Smooth muscle cell (in vitro differentiated cells): Measurements from ENCODE around the gene DPAGT1. TPM values are rescaled to one million over a fixed set of nuclear protein-coding genes. Genes with fewer than 3 reads are reported as not detected.

Source experiments
- DNase-seq: peaks from one replicate; lab custom pipeline; 2025; ENCODE audit not compliant: unreplicated experiment; lab: John Stamatoyannopoulos, UW
- H2AFZ ChIP-seq: fragments of 200-600 bp; sonication (generic); 2 replicates; pipeline ENCODE4 v1.6.0; 2016; ENCODE audit warnings: antibody characterized with exemption, low read depth, mild to moderate bottlenecking
- H3F3A ChIP-seq: fragments of 200-600 bp; sonication (generic); 2 replicates; pipeline ENCODE4 v1.6.0; 2017; ENCODE audit warnings: antibody characterized with exemption, low read depth
- H3K27ac ChIP-seq: fragments of 200-600 bp; sonication (generic); 2 replicates; pipeline ENCODE4 v1.5.1; 2016; ENCODE audit warnings: low read depth, mild to moderate bottlenecking
- H3K27me3 ChIP-seq: fragments of 200-600 bp; sonication (generic); 2 replicates; pipeline ENCODE4 v1.6.1; 2016; ENCODE audit warnings: low read depth, mild to moderate bottlenecking
- H3K36me3 ChIP-seq: fragments of 200-600 bp; sonication (generic); 2 replicates; pipeline ENCODE4 v1.5.1; 2016; ENCODE audit warnings: low read depth
- H3K4me1 ChIP-seq: fragments of 200-600 bp; sonication (generic); 2 replicates; pipeline ENCODE4 v1.5.1; 2016; ENCODE audit warnings: low read depth
- H3K4me2 ChIP-seq: fragments of 200-600 bp; sonication (generic); 2 replicates; pipeline ENCODE4 v1.6.0; 2016; ENCODE audit warnings: mild to moderate bottlenecking
- H3K4me3 ChIP-seq: fragments of 200-600 bp; sonication (generic); 2 replicates; pipeline ENCODE4 v1.5.1; 2016; ENCODE audit warnings: mild to moderate bottlenecking
- H3K79me2 ChIP-seq: fragments of 200-600 bp; sonication (generic); 2 replicates; pipeline ENCODE4 v1.6.0; 2016; ENCODE audit warnings: low read depth, mild to moderate bottlenecking
- H3K9ac ChIP-seq: fragments of 200-600 bp; sonication (generic); 2 replicates; pipeline ENCODE4 v1.6.0; 2016; ENCODE audit warnings: low read depth
- H3K9me3 ChIP-seq: fragments of 200-600 bp; sonication (generic); replicated peaks from 2 replicates; pipeline ENCODE4 v1.5.1; 2016; ENCODE audit warnings: low read depth
- H4K20me1 ChIP-seq: fragments of 200-600 bp; sonication (generic); 2 replicates; pipeline ENCODE4 v1.6.0; 2016; ENCODE audit warnings: low read depth
- WGBS: methylation state at CpG from one replicate; pipeline ENCODE4 v1.1.7; 2016; ENCODE audit warnings: low lambda C conversion rate; 5-methylcytosine and 5-hydroxymethylcytosine counted together
- polyA plus RNA-seq: library from polyadenylated mRNA; unstranded; fragments of >200 nt; fragmentation: Nextera tagmentation; extraction: Ambion mirVana; gene quantifications from 2 replicates; pipeline ENCODE4 v1.2.1, GENCODE V29; 2016
- total RNA-seq: library from RNA; depleted of rRNA; stranded (reverse); fragments of >200 nt; gene quantifications from 2 replicates; pipeline ENCODE4 v1.2.3, GENCODE V29; 2014
- TF ChIP-seq, protein P1 (sequence below): fragments of 200-600 bp; sonication (generic); IDR thresholded peaks from 2 replicates; pipeline ENCODE4 v1.5.1; 2017; ENCODE audit warnings: borderline replicate concordance, mild to moderate bottlenecking, antibody characterized with exemption; ENCODE audit not compliant: insufficient read depth, poor library complexity, severe bottlenecking

Gene DPAGT1
- total and polyA plus RNA-seq, 2 experiments from 2014 or later, result 40.5 to 73.7 TPM

- Histone ChIP-seq H3K4me3 (no peak overlapping the region), H2AFZ (no peak overlapping the region), H4K20me1 (peaks cover 8% of the 10 kb centered on the region), H3K27me3 (no peaks in the 10 kb centered on the region), H3K36me3 (no peaks in the 10 kb centered on the region), H3K4me2 (no peak overlapping the region), H3F3A (no peaks in the 10 kb centered on the region), H3K9ac (no peak overlapping the region), H3K4me1 (peaks cover 8% of the 10 kb centered on the region), H3K9me3 (no peaks in the 10 kb centered on the region), H3K27ac (no peak overlapping the region), H3K79me2 (no peaks in the 10 kb centered on the region)
- DNase-seq, result no peak
- whole genome bisulfite sequencing, result 93% methylated on average over 12 of the region's 12 CpGs
- TF ChIP-seq, protein P1, sequence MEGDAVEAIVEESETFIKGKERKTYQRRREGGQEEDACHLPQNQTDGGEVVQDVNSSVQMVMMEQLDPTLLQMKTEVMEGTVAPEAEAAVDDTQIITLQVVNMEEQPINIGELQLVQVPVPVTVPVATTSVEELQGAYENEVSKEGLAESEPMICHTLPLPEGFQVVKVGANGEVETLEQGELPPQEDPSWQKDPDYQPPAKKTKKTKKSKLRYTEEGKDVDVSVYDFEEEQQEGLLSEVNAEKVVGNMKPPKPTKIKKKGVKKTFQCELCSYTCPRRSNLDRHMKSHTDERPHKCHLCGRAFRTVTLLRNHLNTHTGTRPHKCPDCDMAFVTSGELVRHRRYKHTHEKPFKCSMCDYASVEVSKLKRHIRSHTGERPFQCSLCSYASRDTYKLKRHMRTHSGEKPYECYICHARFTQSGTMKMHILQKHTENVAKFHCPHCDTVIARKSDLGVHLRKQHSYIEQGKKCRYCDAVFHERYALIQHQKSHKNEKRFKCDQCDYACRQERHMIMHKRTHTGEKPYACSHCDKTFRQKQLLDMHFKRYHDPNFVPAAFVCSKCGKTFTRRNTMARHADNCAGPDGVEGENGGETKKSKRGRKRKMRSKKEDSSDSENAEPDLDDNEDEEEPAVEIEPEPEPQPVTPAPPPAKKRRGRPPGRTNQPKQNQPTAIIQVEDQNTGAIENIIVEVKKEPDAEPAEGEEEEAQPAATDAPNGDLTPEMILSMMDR, result no peak
Observed at GRCh38 chr11:119112314-119113020, 10.8 kb upstream of the DPAGT1 start.

GRCh38 chr11:119111361-119111925 lies 9.8 kb upstream of the DPAGT1 start:
- Histone ChIP-seq H3K9ac (no peak overlapping the region), H3K27me3 (no peaks in the 10 kb centered on the region), H3K36me3 (no peaks in the 10 kb centered on the region), H3K9me3 (no peaks in the 10 kb centered on the region), H3K4me2 (no peak overlapping the region), H3K4me1 (peaks cover 13% of the 10 kb centered on the region), H3F3A (no peaks in the 10 kb centered on the region), H3K79me2 (no peaks in the 10 kb centered on the region), H3K27ac (no peak overlapping the region), H2AFZ (no peak overlapping the region), H4K20me1 (peaks cover 8% of the 10 kb centered on the region), H3K4me3 (no peak overlapping the region)
- TF ChIP-seq, protein P1, result no peak
- no peak for DNase-seq
- WGBS, result 96% methylated on average over 11 of the region's 11 CpGs

GRCh38 chr11:119110439-119110838 lies 8.8 kb upstream of the DPAGT1 start:
- H3K36me3 ChIP-seq, result no peaks in the 10 kb centered on the region
- 90% methylated on average over 10 of the region's 10 CpGs for WGBS
- H3K9ac ChIP-seq, result no peak overlapping the region
- no peak for DNase-seq
- no peak overlapping the region for H3K4me3 ChIP-seq
- H3K4me2 ChIP-seq, result no peak overlapping the region
- H3K4me1 ChIP-seq, result peaks cover 14% of the 10 kb centered on the region
- no peaks in the 10 kb centered on the region for H3F3A ChIP-seq
- no peak overlapping the region for H2AFZ ChIP-seq
- H3K27ac ChIP-seq, result no peak overlapping the region
- no peaks in the 10 kb centered on the region for H3K27me3 ChIP-seq
- H4K20me1 ChIP-seq, result peaks cover 8% of the 10 kb centered on the region
- no peaks in the 10 kb centered on the region for H3K9me3 ChIP-seq
- H3K79me2 ChIP-seq, result no peaks in the 10 kb centered on the region
- TF ChIP-seq, protein P1, result no peak
